HepG2 (cell line): ENCODE measurements around the gene RCOR3.

Experiments
- ATM ChIP-seq: fragments of 450-650 bp; IDR thresholded peaks from 2 replicates; pipeline ENCODE4 v1.7.1; 2017; ENCODE audit warnings: mild to moderate bottlenecking, borderline replicate concordance
- BORCS8-MEF2B ChIP-seq: sonication (generic); formaldehyde crosslinking; IDR thresholded peaks from 2 replicates; pipeline ENCODE4 v1.8.0; 2022; ENCODE audit warnings: mild to moderate bottlenecking, missing genetic modification reagents
- CTCF ChIP-seq: sonication (generic); formaldehyde crosslinking; IDR thresholded peaks from 2 replicates; pipeline ENCODE4 v1.5.0; 2020; ENCODE audit warnings: mild to moderate bottlenecking, missing genetic modification reagents, moderate library complexity
- MBNL3 ChIP-seq: fragments of 250-450 bp; sonication (Bioruptor Pico); conservative IDR thresholded peaks from 2 replicates; pipeline ENCODE4 v1.8.0; 2022; ENCODE audit warnings: mild to moderate bottlenecking, inconsistent platforms
- NFYB ChIP-seq: sonication (generic); formaldehyde crosslinking; IDR thresholded peaks from 2 replicates; pipeline ENCODE4 v1.4.0; 2020; ENCODE audit warnings: missing genetic modification reagents
- RFX5 ChIP-seq: IDR thresholded peaks from 2 replicates; pipeline ENCODE4 v1.6.1; 2011; ENCODE audit warnings: low read depth, low read length, improper control_type of control experiment
- SMARCC2 ChIP-seq: fragments of 450-650 bp; IDR thresholded peaks from 2 replicates; pipeline ENCODE4 v1.6.1; 2017; ENCODE audit warnings: antibody characterized with exemption, mild to moderate bottlenecking
- SP2 ChIP-seq: sonication (generic); formaldehyde crosslinking; IDR thresholded peaks from 2 replicates; pipeline ENCODE4 v1.5.1; 2020; ENCODE audit warnings: mild to moderate bottlenecking, missing genetic modification reagents
- YEATS4 ChIP-seq: sonication (generic); formaldehyde crosslinking; IDR thresholded peaks from 2 replicates; pipeline ENCODE4 v1.4.0; 2020; ENCODE audit warnings: missing genetic modification reagents, borderline replicate concordance
- ZNF224 ChIP-seq: sonication (generic); formaldehyde crosslinking; IDR thresholded peaks from 2 replicates; pipeline ENCODE4 v1.5.0; 2020; ENCODE audit warnings: mild to moderate bottlenecking, missing genetic modification reagents
- ZNF281 ChIP-seq: sonication (generic); formaldehyde crosslinking; IDR thresholded peaks from 2 replicates; pipeline ENCODE4 v1.4.0; 2020; ENCODE audit warnings: missing genetic modification reagents, borderline replicate concordance
- ZNF746 ChIP-seq: sonication (generic); formaldehyde crosslinking; IDR thresholded peaks from 2 replicates; pipeline ENCODE4 v1.8.0; 2022; ENCODE audit warnings: mild to moderate bottlenecking, missing genetic modification reagents

GRCh38 chr1:211236633-211237320 is 22.4 kb upstream of the RCOR3 start:
- TF ChIP-seq MBNL3 (CRISPR knock-in tag) (no peak), SP2 (CRISPR knock-in tag) (no peak), ATM (no peak), NFYB (no peak), SMARCC2 (no peak), BORCS8-MEF2B (CRISPR knock-in tag) (no peak), ZNF224 (no peak), ZNF281 (CRISPR knock-in tag) (no peak), RFX5 (no peak), CTCF (CRISPR knock-in tag) (no peak), YEATS4 (CRISPR knock-in tag) (no peak), ZNF746 (CRISPR knock-in tag) (no peak)
